Measurements from ENCODE around the gene PTMA. TPM values are rescaled to one million over a fixed set of nuclear protein-coding genes. Genes with fewer than 3 reads are reported as not detected.
"Not testable (repeated sequence)": the region's sequence is repeated elsewhere in the genome, so short reads cannot be mapped to it uniquely, and the experiment has no call there.

The PTMA gene
- total RNA-seq, result 100 to 1,000 TPM; 677 to 980 TPM
- polyA plus RNA-seq (ENCODE audit: insufficient read length in 6 of 6), result 1,000 to 10,000 TPM; 1,790 to 2,328 (median 2,088) TPM
- long read RNA-seq, donor 1, transcript PTMA-211 (4 exons, 621 nt), result minor isoform, 22 of 1,953 reads
- long read RNA-seq, donor 1, transcript PTMA-201 (5 exons, 1,212 nt), result minor isoform, 129 of 1,953 reads
- long read RNA-seq, donor 1, transcript PTMA-202 (5 exons, 1,221 nt), result major isoform, 1,310 of 1,953 reads
- long read RNA-seq, donor 1, partial matches to known transcripts, result 336 of 1,953 reads
- long read RNA-seq, donor 1, other reads (novel, unspliced or antisense), result 151 of 1,953 reads
- long read RNA-seq, donor 2, transcript PTMA-201 (5 exons, 1,212 nt), result minor isoform, 113 of 1,750 reads
- long read RNA-seq, donor 2, transcript PTMA-211 (4 exons, 621 nt), result minor isoform, 18 of 1,750 reads
- long read RNA-seq, donor 2, transcript PTMA-202 (5 exons, 1,221 nt), result major isoform, 1,027 of 1,750 reads
- long read RNA-seq, donor 2, partial matches to known transcripts, result 475 of 1,750 reads
- long read RNA-seq, donor 2, other reads (novel, unspliced or antisense), result 114 of 1,750 reads
- long read RNA-seq, donor 3, transcript PTMA-201 (5 exons, 1,212 nt), result minor isoform, 85 of 1,076 reads
- long read RNA-seq, donor 3, transcript PTMA-202 (5 exons, 1,221 nt), result major isoform, 801 of 1,076 reads
- long read RNA-seq, donor 3, transcript PTMA-211 (4 exons, 621 nt), result minor isoform, 9 of 1,076 reads
- long read RNA-seq, donor 3, partial matches to known transcripts, result 171 of 1,076 reads
- long read RNA-seq, donor 3, other reads (novel, unspliced or antisense), result 10 of 1,076 reads
- long read RNA-seq, donor 4, transcript PTMA-211 (4 exons, 621 nt), result minor isoform, 31 of 1,693 reads
- long read RNA-seq, donor 4, transcript PTMA-201 (5 exons, 1,212 nt), result minor isoform, 140 of 1,693 reads
- long read RNA-seq, donor 4, transcript PTMA-202 (5 exons, 1,221 nt), result major isoform, 1,328 of 1,693 reads
- long read RNA-seq, donor 4, partial matches to known transcripts, result 58 of 1,693 reads
- long read RNA-seq, donor 4, other reads (novel, unspliced or antisense), result 133 of 1,693 reads
- long read RNA-seq, donor 5, transcript PTMA-211 (4 exons, 621 nt), result minor isoform, 14 of 1,321 reads
- long read RNA-seq, donor 5, transcript PTMA-201 (5 exons, 1,212 nt), result minor isoform, 92 of 1,321 reads
- long read RNA-seq, donor 5, transcript PTMA-202 (5 exons, 1,221 nt), result major isoform, 878 of 1,321 reads
- long read RNA-seq, donor 5, partial matches to known transcripts, result 225 of 1,321 reads
- long read RNA-seq, donor 5, other reads (novel, unspliced or antisense), result 108 of 1,321 reads
- long read RNA-seq, donor 6, transcript PTMA-211 (4 exons, 621 nt), result minor isoform, 12 of 1,356 reads
- long read RNA-seq, donor 6, transcript PTMA-202 (5 exons, 1,221 nt), result major isoform, 968 of 1,356 reads
- long read RNA-seq, donor 6, transcript PTMA-201 (5 exons, 1,212 nt), result minor isoform, 77 of 1,356 reads
- long read RNA-seq, donor 6, partial matches to known transcripts, result 233 of 1,356 reads
- long read RNA-seq, donor 6, other reads (novel, unspliced or antisense), result 64 of 1,356 reads
- long read RNA-seq, donor 7, transcript PTMA-202 (5 exons, 1,221 nt), result major isoform, 393 of 520 reads
- long read RNA-seq, donor 7, transcript PTMA-201 (5 exons, 1,212 nt), result minor isoform, 38 of 520 reads
- long read RNA-seq, donor 7, partial matches to known transcripts, result 58 of 520 reads
- long read RNA-seq, donor 7, other reads (novel, unspliced or antisense), result 29 of 520 reads
- long read RNA-seq, donor 8, transcript PTMA-201 (5 exons, 1,212 nt), result minor isoform, 61 of 903 reads
- long read RNA-seq, donor 8, transcript PTMA-211 (4 exons, 621 nt), result minor isoform, 7 of 903 reads
- long read RNA-seq, donor 8, transcript PTMA-202 (5 exons, 1,221 nt), result major isoform, 625 of 903 reads
- long read RNA-seq, donor 8, partial matches to known transcripts, result 127 of 903 reads
- long read RNA-seq, donor 8, other reads (novel, unspliced or antisense), result 80 of 903 reads
- long read RNA-seq, donor 9, partial matches to known transcripts, result 0 of 4 reads
- long read RNA-seq, donor 9, other reads (novel, unspliced or antisense), result 0 of 4 reads
- long read RNA-seq, donor 10, transcript PTMA-202 (5 exons, 1,221 nt), result major isoform, 1,528 of 1,847 reads
- long read RNA-seq, donor 10, transcript PTMA-211 (4 exons, 621 nt), result minor isoform, 14 of 1,847 reads
- long read RNA-seq, donor 10, transcript PTMA-201 (5 exons, 1,212 nt), result minor isoform, 152 of 1,847 reads
- long read RNA-seq, donor 10, partial matches to known transcripts, result 30 of 1,847 reads
- long read RNA-seq, donor 10, other reads (novel, unspliced or antisense), result 118 of 1,847 reads
- long read RNA-seq, donor 11, transcript PTMA-201 (5 exons, 1,212 nt), result minor isoform, 58 of 845 reads
- long read RNA-seq, donor 11, transcript PTMA-211 (4 exons, 621 nt), result minor isoform, 6 of 845 reads
- long read RNA-seq, donor 11, transcript PTMA-202 (5 exons, 1,221 nt), result major isoform, 579 of 845 reads
- long read RNA-seq, donor 11, partial matches to known transcripts, result 158 of 845 reads
- long read RNA-seq, donor 11, other reads (novel, unspliced or antisense), result 37 of 845 reads
- long read RNA-seq, donor 12, transcript PTMA-211 (4 exons, 621 nt), result minor isoform, 6 of 993 reads
- long read RNA-seq, donor 12, transcript PTMA-202 (5 exons, 1,221 nt), result major isoform, 699 of 993 reads
- long read RNA-seq, donor 12, transcript PTMA-201 (5 exons, 1,212 nt), result minor isoform, 84 of 993 reads
- long read RNA-seq, donor 12, partial matches to known transcripts, result 130 of 993 reads
- long read RNA-seq, donor 12, other reads (novel, unspliced or antisense), result 71 of 993 reads

GRCh38 chr2:231707927-231708772, at the start of gene PTMA:
Gene PTMA, plus strand, starts transcription at chr2:231708525. Its CDS starts 182 bp downstream, at chr2:231708707.
- no peak for TF ChIP-seq CTCF (IDR thresholded peaks at IDR 0.05)
- intact Hi-C loops (cut with DNase I), result no loop called here
- peaks cover 0 to 14% of the 10 kb centered on the region in 2 donors for H3K36me3 ChIP-seq
- ATAC-seq (peak; percentile 70), DNase-seq (peak; percentile 100)
- H3K27me3 ChIP-seq, result no peaks in the 10 kb centered on the region
- no peaks in the 10 kb centered on the region for H3K9me3 ChIP-seq
- peak within 1 kb of the TSS; percentile 82 to 95 for H3K4me3 ChIP-seq
- H3K4me1 ChIP-seq, result peaks cover 18 to 42% of the 10 kb centered on the region in 2 donors
- peak within 1 kb of the TSS; percentile 99 to 100 for H3K27ac ChIP-seq

- DNase-seq; H3K4me3 ChIP-seq; H3K27ac ChIP-seq; ATAC-seq; H3K36me3 ChIP-seq; H3K27me3 ChIP-seq; intact Hi-C loops (cut with DNase I); H3K9me3 ChIP-seq: not testable (repeated sequence)
- peaks cover 0 to 18% of the 10 kb centered on the region in 2 donors for H3K4me1 ChIP-seq
These were observed 48.3 kb upstream of the PTMA start for GRCh38 chr2:231660073-231660472.

GRCh38 chr2:231660860-231661259, 47.5 kb upstream of the PTMA start:
- intact Hi-C loops (cut with DNase I), result no loop called here
- TF ChIP-seq CTCF (IDR thresholded peaks at IDR 0.05), result no peak
- Histone ChIP-seq H3K4me3 (no peak overlapping the region), H3K9me3 (no peaks in the 10 kb centered on the region), H3K27ac (no peak overlapping the region), H3K27me3 (no peaks in the 10 kb centered on the region), H3K36me3 (no peaks in the 10 kb centered on the region), H3K4me1 (peaks cover 0 to 26% of the 10 kb centered on the region in 2 donors)
- DNase-seq, result no peak
- no peak for ATAC-seq
